GM19452 (cell line): ENCODE data around the gene KRTAP5-11.
"Not testable (repeated sequence)": the region's sequence is repeated elsewhere in the genome, so short reads cannot be mapped to it uniquely, and the experiment has no call there.

Experiments used
- ATAC-seq: cut with Tn5 transposase; IDR thresholded peaks from one replicate; pipeline ENCODE4 v1.9.1; 2021; ENCODE audit not compliant: unreplicated experiment

The KRTAP5-11 gene

DNA sequence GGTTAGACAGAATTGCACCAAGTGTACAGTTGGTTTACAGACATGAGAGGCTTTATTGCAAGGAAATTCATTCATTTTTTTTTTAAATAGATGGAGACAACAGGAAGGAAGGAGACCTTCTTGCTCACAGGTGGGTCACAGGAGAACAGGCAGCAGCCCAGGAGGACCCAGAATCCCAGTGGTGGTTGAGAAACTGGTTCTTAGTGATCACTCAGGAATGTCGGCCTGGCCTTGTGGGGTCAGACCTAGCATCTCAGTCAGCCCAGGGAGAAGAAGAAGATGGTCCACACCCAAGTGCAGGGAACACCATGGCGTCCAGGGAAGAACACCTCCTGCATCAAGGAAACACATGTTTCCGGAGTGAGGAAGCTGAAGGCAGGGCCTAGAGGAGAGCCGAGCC lies 849 bp downstream of the KRTAP5-11 start:
- ATAC-seq: no peak

DNA sequence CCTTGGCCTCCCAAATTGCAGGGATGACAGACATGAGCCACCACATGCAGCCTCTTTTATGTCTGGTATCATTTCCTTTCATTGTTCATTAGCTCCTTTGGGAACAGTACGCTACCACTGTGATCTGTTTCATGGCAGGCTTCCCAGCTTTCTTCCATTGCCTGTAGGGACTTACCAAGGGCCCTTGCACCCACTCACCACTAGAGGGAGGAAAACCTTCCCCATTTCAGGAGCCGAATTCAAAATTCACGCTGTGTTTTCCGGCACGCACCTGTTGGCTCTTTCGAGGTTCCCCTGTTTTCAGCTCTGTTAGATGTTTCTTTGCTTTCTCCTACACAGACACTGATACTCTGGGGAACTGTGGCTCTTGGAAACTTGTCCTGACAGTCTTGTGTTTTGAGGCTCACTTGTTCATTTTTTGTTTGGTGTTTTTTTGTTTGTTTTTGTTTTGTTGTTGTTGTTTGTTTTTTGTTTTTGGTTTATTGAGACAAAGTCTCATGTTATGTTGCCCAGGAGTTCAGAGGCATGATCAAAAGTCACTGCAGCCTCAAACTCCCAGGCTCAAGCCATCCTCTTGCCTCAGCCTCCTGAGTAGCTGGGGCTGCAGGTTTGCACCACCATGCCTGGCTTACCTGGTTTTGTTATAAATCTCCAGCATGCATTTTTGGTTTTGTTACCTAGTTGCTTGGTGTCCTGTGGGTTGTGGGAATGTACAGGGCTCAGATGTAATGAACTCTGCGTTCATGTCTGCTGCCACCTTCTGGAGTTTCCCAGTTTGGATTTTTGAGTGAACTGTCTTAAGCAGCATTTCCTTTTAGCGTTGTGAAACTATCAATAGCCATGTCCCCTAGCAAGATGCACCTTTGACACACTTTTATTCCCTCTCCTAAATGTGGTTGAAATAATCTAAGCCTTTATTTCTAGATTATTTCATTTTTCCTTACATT lies 2.3 kb downstream of the KRTAP5-11 start:
- ATAC-seq: no peak

DNA sequence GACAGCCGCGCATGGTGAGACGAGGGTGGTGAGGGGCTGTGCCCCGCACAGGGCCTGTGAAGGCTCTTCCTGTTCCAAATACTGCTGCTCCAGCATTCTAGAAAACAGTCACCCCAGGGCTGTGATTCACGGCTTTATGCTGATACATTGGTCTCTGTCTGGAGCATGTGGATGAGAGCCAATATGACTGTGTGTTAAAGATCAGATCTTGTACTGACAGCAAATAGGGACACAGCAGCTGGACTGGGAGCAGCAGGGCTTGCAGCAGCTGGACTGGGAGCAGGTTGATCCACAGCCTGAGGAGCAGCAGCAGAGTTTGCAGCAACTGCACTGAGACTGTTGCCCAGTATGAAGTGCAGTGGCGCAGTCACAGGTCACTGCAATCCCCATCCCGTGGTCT lies 3.2 kb downstream of the KRTAP5-11 start:
- not testable (repeated sequence) for ATAC-seq

DNA sequence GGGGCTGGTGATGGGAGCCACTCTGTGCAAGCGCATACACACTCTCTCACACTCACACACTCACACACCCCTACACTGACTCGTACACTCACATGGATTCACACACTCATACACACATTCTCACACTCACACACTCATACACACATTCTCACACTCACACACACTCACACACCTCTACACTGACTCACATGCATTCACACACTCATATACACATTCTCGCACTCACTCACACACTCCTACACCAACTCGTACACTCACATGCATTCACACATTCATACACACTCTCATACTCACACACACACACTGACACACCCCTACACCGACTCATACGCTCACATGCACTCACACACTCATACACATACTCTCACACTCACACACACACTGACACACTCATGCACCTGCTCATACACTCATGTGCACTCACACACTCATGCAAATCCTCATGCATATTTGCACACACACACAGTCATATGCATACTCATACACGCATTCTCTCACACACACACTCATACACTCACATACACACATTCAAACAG lies 5.1 kb downstream of the KRTAP5-11 start:
- ATAC-seq: no peak

DNA sequence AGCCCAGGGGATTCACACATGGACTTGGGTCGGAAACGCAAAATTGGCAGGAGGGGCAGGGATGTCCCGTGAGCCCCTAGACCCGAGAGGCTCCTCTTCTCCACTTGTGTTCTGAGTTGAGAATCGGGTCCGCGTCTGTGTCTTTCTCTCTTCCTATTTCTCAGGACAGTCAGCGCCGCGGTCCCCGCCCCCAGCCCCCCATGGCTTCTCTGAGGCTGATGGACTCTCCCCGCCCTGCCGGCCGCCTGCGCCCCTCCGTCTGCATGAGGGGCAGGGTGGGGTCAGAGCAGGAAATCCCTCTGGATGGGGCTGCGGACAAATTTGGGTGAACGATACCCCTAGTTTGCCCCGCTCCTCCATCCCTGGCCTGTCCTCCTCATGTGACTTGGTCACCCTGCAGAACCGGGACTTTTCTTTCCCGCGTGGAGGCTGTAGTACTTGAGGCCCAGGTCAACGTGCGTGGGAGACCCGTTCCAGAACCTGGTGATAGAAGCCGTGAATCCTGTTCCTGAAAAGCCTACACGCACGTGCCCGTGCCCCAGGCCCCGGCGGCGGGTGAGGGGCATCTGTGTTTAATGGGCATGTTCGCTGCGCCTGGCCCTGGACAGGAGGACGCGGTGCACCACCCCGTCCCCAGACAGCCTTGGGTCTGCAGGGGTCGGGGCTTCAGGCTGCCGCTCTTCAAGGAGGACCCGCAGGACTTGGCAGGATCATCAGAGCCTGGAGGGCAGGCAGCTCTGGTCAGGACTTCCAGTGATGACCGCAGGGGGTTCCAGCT lies 5.8 kb downstream of the KRTAP5-11 start:
- ATAC-seq: not testable (repeated sequence)

DNA sequence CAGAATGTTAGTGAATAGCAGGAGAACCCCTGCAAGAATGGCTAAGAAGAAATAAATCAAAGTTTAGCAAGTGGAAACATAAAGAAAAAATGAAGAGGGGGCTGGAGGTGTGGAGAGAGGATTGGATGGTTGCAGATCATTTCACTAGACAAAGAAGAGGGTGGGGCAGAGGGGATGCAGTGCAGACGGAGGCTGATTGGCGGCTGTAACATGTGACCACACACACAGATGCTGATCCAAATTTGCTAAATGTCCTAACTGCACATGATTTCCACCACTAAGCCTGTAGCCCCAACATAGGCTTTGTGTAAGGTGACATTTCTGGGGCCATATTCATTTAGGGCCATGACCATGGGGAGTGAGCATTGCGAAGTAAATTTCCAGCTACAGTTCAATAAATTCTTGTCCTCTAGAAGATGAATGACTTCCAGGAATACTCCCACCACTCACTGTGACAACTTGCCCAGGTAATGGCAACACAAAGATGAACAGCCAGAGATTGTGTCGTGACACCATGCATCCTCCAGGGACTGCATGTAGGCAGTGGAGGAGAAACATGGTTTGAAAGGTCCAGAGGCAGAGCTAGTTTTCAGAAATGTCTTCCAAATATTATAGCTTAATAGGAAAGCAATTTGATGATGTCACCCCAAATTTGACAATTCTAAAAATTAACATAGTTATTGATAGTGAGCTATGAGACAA lies 6.8 kb downstream of the KRTAP5-11 start:
- ATAC-seq: no peak

DNA sequence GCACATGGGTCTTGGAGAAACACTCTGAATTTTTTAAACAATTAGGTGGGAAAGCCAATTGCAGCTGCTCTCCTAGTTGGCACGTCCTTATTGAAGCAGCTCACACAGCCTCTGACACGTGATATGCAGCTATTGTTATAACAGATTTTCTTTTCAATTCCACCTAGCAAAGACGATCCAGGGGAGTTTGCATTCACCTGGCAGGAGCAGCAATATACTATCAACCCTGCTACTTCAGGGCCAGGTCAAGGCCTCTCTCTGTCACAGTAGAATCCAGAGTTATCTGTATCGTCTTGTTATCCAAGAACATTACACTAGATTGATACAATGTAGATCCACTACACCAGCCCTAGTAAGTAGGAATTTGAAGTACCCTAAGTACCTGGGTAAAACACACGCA lies 8.3 kb downstream of the KRTAP5-11 start:
- ATAC-seq: no peak

DNA sequence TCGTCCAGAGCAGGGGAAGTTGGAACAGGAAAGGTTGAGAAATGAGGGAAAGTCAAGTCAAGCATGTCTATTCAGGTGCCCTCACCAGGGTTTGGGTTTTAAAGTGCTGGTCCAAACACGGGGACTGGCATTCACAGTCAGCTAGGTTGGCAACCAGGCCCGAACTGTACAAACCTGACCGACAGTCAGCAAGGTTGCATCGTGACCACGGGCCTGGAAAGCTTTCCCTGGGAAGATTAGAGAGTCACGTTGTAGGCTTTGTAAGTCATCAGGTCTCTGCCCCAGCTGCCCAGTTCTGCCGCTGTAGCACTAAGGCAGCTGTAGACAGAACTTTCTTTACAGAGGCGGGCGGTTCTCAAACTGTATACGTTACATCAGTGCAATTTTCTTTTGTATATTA lies 9.9 kb downstream of the KRTAP5-11 start:
- ATAC-seq: no peak

DNA sequence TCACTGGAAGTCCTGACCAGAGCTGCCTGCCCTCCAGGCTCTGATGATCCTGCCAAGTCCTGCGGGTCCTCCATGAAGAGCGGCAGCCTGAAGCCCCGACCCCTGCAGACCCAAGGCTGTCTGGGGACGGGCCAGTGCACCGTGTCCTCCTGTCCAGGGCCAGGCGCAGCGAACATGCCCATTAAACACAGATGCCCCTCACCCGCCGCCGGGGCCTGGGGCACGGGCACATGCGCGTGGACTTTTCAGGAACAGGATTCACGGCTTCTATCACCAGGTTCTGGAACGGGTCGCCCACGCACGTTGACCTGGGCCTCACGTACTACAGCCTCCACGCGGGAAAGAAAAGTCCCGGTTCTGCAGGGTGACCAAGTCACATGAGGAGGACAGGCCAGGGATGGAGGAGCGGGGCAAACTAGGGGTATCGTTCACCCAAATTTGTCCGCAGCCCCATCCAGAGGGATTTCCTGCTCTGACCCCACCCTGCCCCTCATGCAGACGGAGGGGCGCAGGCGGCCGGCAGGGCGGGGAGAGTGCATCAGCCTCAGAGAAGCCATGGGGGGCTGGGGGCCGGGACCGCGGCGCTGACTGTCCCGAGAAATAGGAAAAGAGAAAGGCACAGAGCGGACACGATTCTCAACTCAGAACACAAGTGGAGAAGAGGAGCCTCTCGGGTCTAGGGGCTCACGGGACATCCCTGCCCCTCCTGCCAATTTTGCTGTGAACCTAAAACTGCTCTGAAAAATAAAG lies 11.4 kb downstream of the KRTAP5-11 start:
- ATAC-seq: not testable (repeated sequence)

DNA sequence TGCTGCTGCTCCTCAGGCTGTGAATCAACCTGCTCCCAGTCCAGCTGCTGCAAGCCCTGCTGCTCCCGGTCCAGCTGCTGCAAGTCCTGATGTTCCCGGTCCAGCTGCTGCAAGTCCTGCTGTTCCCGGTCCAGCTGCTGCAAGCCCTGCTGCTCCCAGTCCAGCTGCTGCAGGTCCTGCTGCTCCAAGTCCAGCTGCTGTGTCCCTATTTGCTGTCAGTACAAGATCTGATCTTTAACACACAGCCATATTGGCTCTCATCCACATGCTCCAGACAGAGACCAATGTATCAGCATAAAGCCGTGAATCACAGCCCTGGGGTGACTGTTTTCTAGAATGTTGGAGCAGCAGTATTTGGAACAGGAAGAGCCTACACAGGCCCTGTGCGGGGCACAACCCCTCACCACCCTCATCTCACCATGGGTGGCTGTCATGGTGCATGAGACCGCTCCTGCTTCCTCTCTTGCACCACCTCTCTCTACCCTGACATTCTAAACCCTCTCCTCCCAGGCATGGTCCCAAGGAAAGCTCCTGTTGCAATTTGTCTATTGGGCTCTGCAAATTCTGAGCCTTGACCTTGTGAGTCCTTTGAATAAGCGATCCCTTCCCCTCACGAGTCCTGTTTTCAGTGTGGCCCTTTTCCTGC lies 13.8 kb downstream of the KRTAP5-11 start:
- no peak for ATAC-seq

DNA sequence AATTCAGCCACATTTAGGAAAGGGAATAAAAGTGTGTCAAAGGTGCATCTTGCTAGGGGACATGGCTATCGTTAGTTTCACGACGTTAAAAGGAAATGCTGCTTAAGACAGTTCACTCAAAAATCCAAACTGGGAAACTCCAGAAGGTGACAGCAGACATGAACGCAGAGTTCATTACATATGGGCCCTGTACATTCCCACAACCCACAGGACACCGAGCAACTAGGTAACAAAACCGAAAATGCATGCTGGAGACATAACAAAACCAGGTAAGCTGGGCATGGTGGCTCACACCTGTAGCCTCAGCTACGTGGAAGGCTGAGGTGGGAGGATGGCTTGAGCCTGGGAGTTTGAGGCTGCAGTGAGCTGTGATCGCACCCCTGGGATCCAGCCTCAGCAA lies 15.0 kb downstream of the KRTAP5-11 start:
- not testable (repeated sequence) for ATAC-seq

DNA sequence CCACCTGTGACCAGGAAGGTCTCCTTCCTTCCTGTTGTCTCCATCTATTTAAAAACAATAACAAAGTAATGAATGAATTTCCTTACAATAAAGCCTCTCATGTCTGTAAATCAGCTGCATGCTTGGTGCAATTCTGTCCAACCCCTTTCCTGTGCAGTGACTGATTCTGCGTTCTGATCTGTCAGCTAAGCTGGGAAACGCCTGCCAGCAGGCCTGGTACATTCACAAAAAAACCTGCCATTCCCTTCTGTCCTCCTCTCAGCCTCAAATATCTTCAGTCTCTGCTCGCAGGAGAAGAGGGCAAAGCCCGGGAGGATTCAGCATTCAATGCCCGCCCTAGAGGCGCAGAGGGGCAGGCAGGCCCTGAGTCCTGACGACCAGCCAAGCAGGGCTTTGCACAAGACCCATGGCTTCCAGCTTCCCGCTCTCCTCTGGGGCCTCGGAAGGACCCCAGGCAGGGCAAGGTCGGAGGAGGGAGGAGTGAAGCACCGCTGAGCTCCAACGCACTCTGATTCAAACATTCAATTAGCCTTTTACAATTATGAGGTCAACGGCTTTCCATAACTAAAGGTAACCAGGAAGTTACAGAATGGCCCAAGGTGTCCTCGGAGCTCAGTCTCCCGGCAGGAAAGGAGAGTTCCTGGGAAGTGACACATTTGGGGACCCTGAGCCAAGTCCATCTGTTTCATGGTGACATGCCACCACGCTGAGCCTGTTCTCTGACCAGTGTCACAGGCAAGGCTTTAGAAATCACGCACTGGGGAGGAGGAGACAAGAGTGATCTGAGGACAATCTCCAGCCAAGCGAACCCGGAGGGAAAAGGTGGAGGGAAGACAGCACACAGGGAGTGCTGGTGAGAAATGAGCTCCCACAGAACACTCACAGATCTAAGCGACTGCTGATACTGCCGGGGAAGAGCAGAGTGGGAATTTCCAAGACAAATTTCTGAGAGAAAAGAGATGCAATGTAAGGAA lies 15.8 kb downstream of the KRTAP5-11 start:
- ATAC-seq: not testable (repeated sequence)

DNA sequence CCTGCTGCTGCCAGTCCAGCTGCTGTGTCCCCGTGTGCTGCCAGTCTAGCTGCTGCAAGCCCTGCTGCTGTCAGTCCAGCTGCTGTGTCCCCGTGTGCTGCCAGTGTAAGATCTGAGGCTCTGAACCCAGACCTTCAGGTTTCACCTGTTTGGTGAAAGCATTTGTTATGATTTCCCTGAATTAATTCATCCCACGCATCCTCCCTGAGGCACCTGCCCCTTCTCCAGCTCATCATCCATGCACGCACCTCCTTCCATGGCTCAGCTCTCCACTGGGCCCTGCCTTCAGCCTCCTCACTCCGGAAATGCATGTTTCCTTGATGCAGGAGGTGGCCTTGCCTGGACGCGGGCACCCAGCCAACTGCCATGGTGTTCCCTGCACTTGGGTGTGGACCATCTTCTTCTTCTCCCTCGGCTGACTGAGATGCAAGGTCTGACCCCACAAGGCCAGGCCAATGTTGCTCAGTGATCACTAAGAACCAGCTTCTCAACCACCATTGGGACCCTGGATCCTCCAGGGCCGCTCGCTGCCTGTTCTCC lies 16.5 kb downstream of the KRTAP5-11 start:
- no peak for ATAC-seq

DNA sequence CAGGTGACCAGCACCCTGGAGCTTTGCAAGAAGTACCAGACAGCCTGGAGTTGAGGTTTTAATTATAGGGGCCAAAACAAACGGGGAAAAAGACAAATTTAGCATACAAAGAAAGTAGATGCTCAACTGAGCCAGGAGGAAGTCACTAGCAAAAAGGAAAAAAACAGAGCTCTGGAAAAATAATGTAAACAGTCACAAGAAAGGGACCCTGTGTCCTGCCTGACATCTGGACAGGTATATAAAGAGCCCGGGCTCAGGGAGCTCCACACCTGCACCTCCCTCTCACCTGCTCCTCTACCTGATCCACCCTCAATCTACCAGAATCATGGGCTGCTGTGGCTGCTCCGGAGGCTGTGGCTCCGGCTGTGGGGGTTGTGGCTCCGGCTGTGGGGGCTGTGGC lies 17.4 kb downstream of the KRTAP5-11 start, which contains the start of gene KRTAP5-10:
KRTAP5-10 (plus strand) TSS at position 301 of the 400 bp plus-strand sequence; CDS start at position 326, 25 bp downstream.
- ATAC-seq: no peak

DNA sequence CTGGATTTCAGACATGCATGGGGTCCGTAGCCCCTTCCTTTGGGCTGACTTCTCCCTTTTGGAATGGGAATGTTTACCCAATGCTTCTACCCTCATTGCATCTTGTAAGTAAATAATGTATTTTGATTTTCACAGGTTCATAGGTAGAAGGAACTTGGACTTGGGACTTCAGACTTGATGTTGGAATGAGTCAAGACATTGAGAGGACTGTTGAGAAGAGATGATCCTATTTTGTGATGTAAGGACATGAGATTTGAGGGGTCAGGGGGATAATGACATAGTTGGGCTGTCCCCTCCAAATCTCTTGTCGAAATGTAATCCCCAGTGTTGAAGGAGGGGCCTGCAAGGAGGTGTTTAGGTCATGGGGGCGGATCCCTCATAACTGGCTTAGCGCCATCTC lies 18.2 kb downstream of the KRTAP5-11 start:
- ATAC-seq: no peak

DNA sequence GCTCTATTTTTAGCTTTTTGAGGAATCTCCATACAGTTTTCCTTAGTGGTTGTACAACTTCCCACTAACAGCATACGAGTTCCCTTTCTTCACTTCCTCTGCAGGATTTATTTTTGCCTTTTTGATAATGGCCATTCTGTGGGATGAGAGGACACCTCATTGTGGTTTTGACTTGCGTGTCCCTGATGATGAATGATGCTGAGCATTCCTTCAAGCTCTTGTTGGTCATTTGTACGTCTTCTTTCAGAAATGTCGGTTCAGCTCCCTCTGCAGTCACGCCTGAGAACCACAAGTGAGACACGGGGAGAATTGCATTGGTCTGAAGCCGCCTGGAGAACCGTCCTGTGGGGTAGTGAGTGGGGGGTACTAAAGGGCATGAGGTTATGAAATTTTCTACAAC lies 19.3 kb downstream of the KRTAP5-11 start:
- ATAC-seq: no peak

DNA sequence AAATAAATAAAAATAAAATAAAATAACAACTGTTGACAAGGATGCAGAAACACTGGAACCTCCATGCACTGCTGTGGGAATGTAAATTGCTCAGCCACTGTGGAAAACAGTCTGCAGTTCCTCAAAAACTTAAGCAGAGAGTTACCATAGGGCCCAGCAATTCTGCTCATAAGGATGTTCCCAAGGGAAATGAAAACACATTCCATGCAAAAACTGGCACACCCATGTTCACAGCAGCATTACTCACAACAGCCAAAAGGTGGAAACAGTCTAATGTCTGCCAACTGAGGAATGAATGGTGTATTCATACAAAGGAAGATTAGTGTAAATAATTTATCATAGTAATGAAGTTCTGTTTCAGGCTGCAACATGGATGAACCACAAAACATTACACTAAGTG lies 20.6 kb downstream of the KRTAP5-11 start:
- no peak for ATAC-seq

DNA sequence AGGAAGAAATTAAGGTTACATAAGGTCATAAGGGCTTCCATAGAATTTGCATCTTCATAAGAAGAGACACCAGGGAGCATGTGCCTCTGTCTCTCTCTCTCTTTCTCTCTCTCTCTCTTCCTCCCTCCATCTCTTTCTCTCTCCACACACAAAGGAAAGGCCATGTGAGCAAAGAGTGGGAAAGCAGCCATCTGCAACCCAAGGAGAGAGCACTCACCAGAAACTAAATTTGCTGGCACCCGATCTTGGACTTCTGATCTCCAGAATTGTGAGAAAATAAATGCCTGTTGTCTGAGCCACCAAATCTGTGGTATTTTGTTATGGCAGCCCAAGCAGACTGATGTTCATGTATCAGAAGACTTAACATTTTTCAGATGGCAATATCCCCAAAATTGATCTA lies 23.7 kb downstream of the KRTAP5-11 start:
- no peak for ATAC-seq
